ENCODE results near the gene RBMS2.

- no peak for TF ChIP-seq CTCF (IDR thresholded peaks at IDR 0.05)
- TF ChIP-seq EP300 (IDR thresholded peaks at IDR 0.05) = no peak
Measured at GRCh38 chr12:56604355-56604754, 82.7 kb downstream of the RBMS2 start.
